Natural killer cell (primary cell): ENCODE measurements around the gene BDNF. TPM values are rescaled to one million over a fixed set of nuclear protein-coding genes. Genes with fewer than 3 reads are reported as not detected.
"Not testable (repeated sequence)": the region's sequence is repeated elsewhere in the genome, so short reads cannot be mapped to it uniquely, and the experiment has no call there.

Experiments used
- ATAC-seq, 3 donors: fragments of 150-1000 bp in 2 of 3; fragments of 200-7000 bp in 1 of 3; cut with Tn5 transposase; 1 replicate in 1 of 3; 2 replicates in 2 of 3; pipeline ENCODE4 v1.10.0; 2021; ENCODE audit warnings: mild to moderate bottlenecking in 2 of 3, moderate library complexity in 2 of 3
- DNase-seq, 2 donors: peaks; one replicate each; pipeline versions ENCODE4 v3.0.0 to v3.0.0-alpha.2; 2013 to 2021; ENCODE audit warnings: mixed read lengths in 1 of 2
- H3K27ac ChIP-seq: one replicate; pipeline ENCODE4 v1.5.1; 2013; ENCODE audit warnings: mild to moderate bottlenecking, low read length
- H3K27me3 ChIP-seq: one replicate; pipeline ENCODE4 v1.6.1; 2013; ENCODE audit warnings: low read length; ENCODE audit not compliant: control insufficient read depth, insufficient read depth
- H3K36me3 ChIP-seq: one replicate; pipeline ENCODE4 v1.6.1; 2013; ENCODE audit warnings: low read length; ENCODE audit not compliant: control insufficient read depth, insufficient read depth
- H3K4me1 ChIP-seq: one replicate; pipeline ENCODE4 v1.6.1; 2013; ENCODE audit warnings: low read length; ENCODE audit not compliant: control insufficient read depth, insufficient read depth
- H3K4me3 ChIP-seq: one replicate; pipeline ENCODE4 v1.5.1; 2013; ENCODE audit warnings: low read length
- H3K9me3 ChIP-seq: one replicate; pipeline ENCODE4 v1.6.1; 2013; ENCODE audit warnings: low read length; ENCODE audit not compliant: control insufficient read depth, insufficient read depth
- H3K27ac Mint-ChIP-seq, 2 donors: one replicate each; pipeline ENCODE4 v1.8.0; 2022; ENCODE audit warnings: mild to moderate bottlenecking in 2 of 2, mixed read lengths in 2 of 2, moderate library complexity in 1 of 2
- H3K27me3 Mint-ChIP-seq, 2 donors: one replicate each; pipeline ENCODE4 v1.8.0; 2022; ENCODE audit warnings: low read depth in 2 of 2, mixed read lengths in 2 of 2
- H3K36me3 Mint-ChIP-seq: one replicate; pipeline ENCODE4 v1.8.0; 2022; ENCODE audit warnings: mixed read lengths
- H3K4me1 Mint-ChIP-seq, 2 donors: one replicate each; pipeline ENCODE4 v1.8.0; 2022; ENCODE audit warnings: mixed read lengths in 2 of 2
- H3K4me3 Mint-ChIP-seq: one replicate; pipeline ENCODE4 v1.8.0; 2022; ENCODE audit warnings: mild to moderate bottlenecking, moderate library complexity, mixed read lengths
- H3K9me3 Mint-ChIP-seq, 2 donors: one replicate each; pipeline ENCODE4 v1.8.0; 2022; ENCODE audit warnings: mixed read lengths in 2 of 2
- CTCF ChIP-seq: fragments of 200-600 bp; IDR thresholded peaks from one replicate; pipeline ENCODE4 v1.8.0; 2022; ENCODE audit warnings: antibody characterized with exemption
- WGBS: methylation state at CpG from one replicate; pipeline ENCODE4 v1.1.7; 2013; ENCODE audit warnings: missing lambda C conversion rate; ENCODE audit not compliant: insufficient coverage; 5-methylcytosine and 5-hydroxymethylcytosine counted together
- intact Hi-C: fragments of 100-400 bp; cut with micrococcal nuclease; formaldehyde crosslinking; loops from one replicate; pipeline ENCODE4 v1.14.2; 2022
- total RNA-seq, 4 donors: library from RNA; stranded (reverse); fragments of 120-200 nt in 1 of 4; gene quantifications; one replicate each; pipeline versions ENCODE4 v1.2.3 to v1.2.4, GENCODE V29; 2013 to 2022

The BDNF gene
- total RNA-seq, 3 donors from 2014 or later (not counting 1 experiment from before 2014, with no cell fraction given) = not detected

DNA sequence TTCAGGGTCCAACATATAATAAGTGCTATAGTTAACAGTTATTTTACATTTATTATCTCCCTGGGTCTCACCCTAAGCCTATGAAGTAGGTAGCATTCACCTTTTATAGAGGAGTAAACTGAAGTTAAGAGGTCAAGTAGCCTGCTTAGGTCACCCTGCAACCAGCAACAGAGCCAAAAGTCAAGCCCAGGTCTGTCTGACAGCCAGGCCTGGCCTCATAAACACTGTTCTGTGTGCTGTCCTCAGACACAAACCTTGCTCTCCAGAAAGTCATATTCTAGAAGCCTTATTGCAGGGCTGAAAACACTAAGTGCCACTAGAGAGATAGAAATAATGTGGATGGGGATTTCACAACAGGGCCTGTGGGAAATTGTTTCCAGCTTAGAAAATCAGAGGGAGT, 59.3 kb downstream of the BDNF start:
- ATAC-seq (no peak), DNase-seq (no peak)
- H3K27ac Mint-ChIP-seq = no peak overlapping the region
- no peaks in the 10 kb centered on the region for H3K9me3 ChIP-seq
- no peak overlapping the region for H3K27ac ChIP-seq
- H3K36me3 Mint-ChIP-seq = no peaks in the 10 kb centered on the region
- no peak overlapping the region for H3K4me3 Mint-ChIP-seq
- H3K9me3 Mint-ChIP-seq = peaks cover 12 to 17% of the 10 kb centered on the region in 2 donors
- H3K27me3 Mint-ChIP-seq = no peaks in the 10 kb centered on the region
- intact Hi-C loops = no loop called here
- H3K4me1 ChIP-seq = no peaks in the 10 kb centered on the region
- no peaks in the 10 kb centered on the region for H3K27me3 ChIP-seq
- TF ChIP-seq CTCF = no peak
- no peak overlapping the region for H3K4me3 ChIP-seq
- no peaks in the 10 kb centered on the region for H3K36me3 ChIP-seq
- H3K4me1 Mint-ChIP-seq = no peaks in the 10 kb centered on the region

DNA sequence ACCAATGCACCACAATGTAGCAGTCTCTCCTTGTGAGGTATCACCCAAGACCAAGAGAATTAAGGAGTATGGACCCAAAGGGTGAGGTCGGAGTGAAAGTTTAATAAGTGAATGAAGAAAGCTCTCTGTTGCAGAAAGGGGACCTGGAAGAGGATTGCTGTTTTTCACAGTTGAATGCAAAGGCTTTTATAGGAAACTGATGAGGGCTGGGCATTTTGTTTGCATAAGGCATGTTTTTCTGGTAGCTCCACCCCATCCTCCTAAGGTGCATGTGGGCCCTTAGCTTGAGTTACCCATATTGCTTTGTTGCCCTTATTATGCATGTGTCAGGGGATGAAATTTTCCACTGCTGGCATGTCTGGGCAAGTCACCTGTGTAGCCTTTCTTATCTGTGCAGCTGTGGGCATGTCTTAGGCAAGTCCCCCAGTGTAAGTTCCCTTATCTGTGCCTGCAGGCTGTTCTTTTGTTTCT, 64.7 kb downstream of the BDNF start:
- ATAC-seq (no peak), DNase-seq (no peak)
- Histone ChIP-seq H3K27me3 (no peaks in the 10 kb centered on the region), H3K4me3 (no peak overlapping the region), H3K9me3 (peaks cover 4% of the 10 kb centered on the region), H3K36me3 (no peaks in the 10 kb centered on the region), H3K4me1 (no peaks in the 10 kb centered on the region), H3K27ac (no peak overlapping the region)
- no peaks in the 10 kb centered on the region for H3K4me1 Mint-ChIP-seq
- 80% methylated on average over 1 of the region's 1 CpG for WGBS
- intact Hi-C loops = no loop called here
- H3K27ac Mint-ChIP-seq = no peak overlapping the region
- H3K36me3 Mint-ChIP-seq = peaks cover 12% of the 10 kb centered on the region
- no peak for TF ChIP-seq CTCF
- peaks cover 19 to 28% of the 10 kb centered on the region in 2 donors for H3K9me3 Mint-ChIP-seq
- H3K27me3 Mint-ChIP-seq = no peaks in the 10 kb centered on the region
- H3K4me3 Mint-ChIP-seq = no peak overlapping the region

GRCh38 chr11:27634776-27635175, 65.5 kb downstream of the BDNF start:
- DNase-seq, H3K27me3 ChIP-seq, ATAC-seq, H3K36me3 ChIP-seq, H3K4me3 ChIP-seq, intact Hi-C loops, H3K4me3 Mint-ChIP-seq, H3K4me1 Mint-ChIP-seq, H3K27ac Mint-ChIP-seq, H3K27ac ChIP-seq, H3K27me3 Mint-ChIP-seq, H3K4me1 ChIP-seq, H3K9me3 ChIP-seq: not testable (repeated sequence)
- 74% methylated on average over 2 of the region's 2 CpGs for WGBS
- Mint-ChIP-seq H3K9me3 (peaks cover 21 to 30% of the 10 kb centered on the region in 2 donors), H3K36me3 (peaks cover 12% of the 10 kb centered on the region)

DNA sequence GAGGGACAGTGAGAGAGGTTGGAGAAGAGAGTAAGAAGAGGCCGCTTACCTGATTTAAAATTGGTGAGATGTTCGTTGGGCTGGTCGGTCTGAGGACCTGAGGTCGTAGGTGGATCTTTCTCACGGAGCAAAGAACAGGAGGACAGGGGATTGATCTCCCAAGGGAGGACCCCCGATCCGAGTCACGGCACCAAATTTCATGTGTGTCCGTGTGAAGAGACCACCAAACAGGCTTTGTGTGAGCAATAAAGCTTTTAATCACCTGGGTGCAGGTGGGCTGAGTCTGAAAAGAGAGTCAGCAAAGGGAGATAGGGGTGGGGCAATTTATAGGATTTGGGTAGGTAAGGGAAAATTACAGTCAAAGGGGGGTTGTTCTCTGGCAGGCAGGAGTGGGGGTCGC, 66.0 kb downstream of the BDNF start:
- peaks cover 21 to 31% of the 10 kb centered on the region in 2 donors for H3K9me3 Mint-ChIP-seq
- DNase-seq, H3K9me3 ChIP-seq, intact Hi-C loops, H3K4me1 Mint-ChIP-seq, ATAC-seq, H3K4me3 ChIP-seq, H3K27me3 Mint-ChIP-seq, H3K27me3 ChIP-seq, H3K4me3 Mint-ChIP-seq, H3K4me1 ChIP-seq, H3K27ac Mint-ChIP-seq, H3K27ac ChIP-seq, H3K36me3 ChIP-seq: not testable (repeated sequence)
- peaks cover 12% of the 10 kb centered on the region for H3K36me3 Mint-ChIP-seq
- 97% methylated on average over 8 of the region's 10 CpGs for WGBS

DNA sequence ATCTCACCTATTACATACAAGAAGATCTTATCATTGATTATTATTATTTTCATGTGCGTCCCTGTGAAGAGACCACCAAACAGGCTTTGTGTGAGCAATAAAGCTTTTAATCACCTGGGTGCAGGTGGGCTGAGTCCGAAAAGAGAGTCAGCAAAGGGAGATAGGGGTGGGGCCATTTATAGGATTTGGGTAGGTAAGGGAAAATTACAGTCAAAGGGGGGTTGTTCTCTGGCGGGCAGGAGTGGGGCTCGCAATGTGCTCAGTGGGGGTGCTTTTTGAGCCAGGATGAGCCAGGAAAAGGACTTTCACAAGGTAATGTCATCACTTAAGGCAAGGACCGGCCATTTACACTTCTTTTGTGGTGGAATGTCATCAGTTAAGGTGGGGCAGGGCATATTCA, 71.2 kb downstream of the BDNF start:
- H3K4me3 Mint-ChIP-seq, H3K4me3 ChIP-seq, H3K27me3 ChIP-seq, H3K4me1 ChIP-seq, H3K9me3 ChIP-seq, H3K36me3 ChIP-seq, DNase-seq, H3K4me1 Mint-ChIP-seq, ATAC-seq, H3K27me3 Mint-ChIP-seq, H3K27ac ChIP-seq, intact Hi-C loops, H3K27ac Mint-ChIP-seq: not testable (repeated sequence)
- 97% methylated on average over 4 of the region's 5 CpGs for WGBS
- Mint-ChIP-seq H3K9me3 (peaks cover 18 to 25% of the 10 kb centered on the region in 2 donors), H3K36me3 (peaks cover 12% of the 10 kb centered on the region)
